Naive B cell (primary cell): ENCODE data around the gene ARID1A. TPM values are rescaled to one million over a fixed set of nuclear protein-coding genes. Genes with fewer than 3 reads are reported as not detected.

Source experiments
- ATAC-seq, 2 donors: fragments of 150-1000 bp; cut with Tn5 transposase; 2 replicates each; pipeline ENCODE4 v1.10.0; 2021; ENCODE audit warnings: low read depth in 2 of 2, mild to moderate bottlenecking in 2 of 2, moderate library complexity in 2 of 2
- DNase-seq: peaks from one replicate; pipeline ENCODE4 v3.0.0; 2022
- H3K27ac Mint-ChIP-seq, 6 donors: one replicate each; pipeline ENCODE4 v1.8.0; 2020 to 2022; ENCODE audit warnings: mild to moderate bottlenecking in 6 of 6, mixed read lengths in 6 of 6, moderate library complexity in 5 of 6, inconsistent platforms in 2 of 6
- H3K27me3 Mint-ChIP-seq, 3 donors: one replicate each; pipeline ENCODE4 v1.8.0; 2021 to 2022; ENCODE audit warnings: mixed read lengths in 3 of 3, mild to moderate bottlenecking in 1 of 3
- H3K36me3 Mint-ChIP-seq, 2 donors: one replicate each; pipeline ENCODE4 v1.8.0; 2020 to 2022; ENCODE audit warnings: mixed read lengths in 2 of 2, inconsistent platforms in 1 of 2, mild to moderate bottlenecking in 1 of 2
- H3K4me1 Mint-ChIP-seq, 3 donors: one replicate each; pipeline ENCODE4 v1.8.0; 2020 to 2022; ENCODE audit warnings: mixed read lengths in 3 of 3, inconsistent platforms in 1 of 3, mild to moderate bottlenecking in 1 of 3, moderate library complexity in 1 of 3
- H3K4me3 Mint-ChIP-seq, 8 donors: one replicate each; pipeline ENCODE4 v1.8.0; 2020 to 2022; ENCODE audit warnings: mild to moderate bottlenecking in 8 of 8, mixed read lengths in 8 of 8, moderate library complexity in 8 of 8, inconsistent platforms in 2 of 8
- H3K9me3 Mint-ChIP-seq, 7 donors: one replicate each; pipeline ENCODE4 v1.8.0; 2020 to 2022; ENCODE audit warnings: mixed read lengths in 7 of 7, mild to moderate bottlenecking in 5 of 7, inconsistent platforms in 2 of 7, moderate library complexity in 1 of 7
- polyA plus RNA-seq, 6 donors: library from polyadenylated mRNA; unstranded; fragments of 300-500 nt; fragmentation: Illumina TruSeq; gene quantifications; one replicate each; pipeline ENCODE4 v1.2.3, GENCODE V29; 2021; ENCODE audit warnings: low read depth in 6 of 6

ARID1A gene
- polyA plus RNA-seq, 6 donors from 2014 or later = 8.8 to 38.2 (median 18.9) TPM

- no peak for ATAC-seq
- Mint-ChIP-seq H3K36me3 (no peaks in the 10 kb centered on the region), H3K27ac (peak overlapping the region in 4 of 6 donors; percentile 70 to 94 (median 84)), H3K9me3 (no peaks in the 10 kb centered on the region), H3K4me1 (peaks cover 32 to 52% (median 37%) of the 10 kb centered on the region in 3 donors), H3K4me3 (peak overlapping the region; percentile 75 to 94 (median 88)), H3K27me3 (peaks cover 0 to 13% (median 13%) of the 10 kb centered on the region in 3 donors)
- no peak for DNase-seq
These were observed 131.3 kb downstream of the ARID1A start for GRCh38 chr1:26827106-26827604.

- H3K36me3 Mint-ChIP-seq = no peaks in the 10 kb centered on the region
- H3K4me3 Mint-ChIP-seq = peak overlapping the region; percentile 75 to 94 (median 88)
- H3K4me1 Mint-ChIP-seq = peaks cover 37 to 57% (median 42%) of the 10 kb centered on the region in 3 donors
- peak overlapping the region in 4 of 6 donors; percentile 55 to 94 (median 84) for H3K27ac Mint-ChIP-seq
- H3K9me3 Mint-ChIP-seq = no peaks in the 10 kb centered on the region
- peaks cover 0 to 13% (median 12%) of the 10 kb centered on the region in 3 donors for H3K27me3 Mint-ChIP-seq
- ATAC-seq (no peak), DNase-seq (no peak)
These were observed 131.8 kb downstream of the ARID1A start for GRCh38 chr1:26827663-26828062.

GRCh38 chr1:26828411-26828991 is 132.7 kb downstream of the ARID1A start:
- Mint-ChIP-seq H3K27me3 (peaks cover 0 to 5% (median 5%) of the 10 kb centered on the region in 3 donors), H3K4me1 (peaks cover 45 to 61% (median 45%) of the 10 kb centered on the region in 3 donors), H3K36me3 (no peaks in the 10 kb centered on the region), H3K4me3 (peak overlapping the region; percentile 72 to 94 (median 82)), H3K27ac (peak overlapping the region in 5 of 6 donors; percentile 38 to 91 (median 59)), H3K9me3 (no peaks in the 10 kb centered on the region)
- DNase-seq = no peak
- ATAC-seq = peak in 1 of 2 donors; percentile 33

GRCh38 chr1:26829184-26829911 is 133.5 kb downstream of the ARID1A start:
- Mint-ChIP-seq H3K27me3 (peaks cover 0 to 5% (median 5%) of the 10 kb centered on the region in 3 donors), H3K27ac (peak overlapping the region in 5 of 6 donors; percentile 23 to 91 (median 56)), H3K36me3 (no peaks in the 10 kb centered on the region), H3K4me3 (peak overlapping the region in 4 of 8 donors; percentile 20 to 79 (median 55)), H3K4me1 (peaks cover 53 to 70% (median 54%) of the 10 kb centered on the region in 3 donors), H3K9me3 (no peaks in the 10 kb centered on the region)
- DNase-seq (no peak), ATAC-seq (no peak)

GRCh38 chr1:26831059-26831458 is 135.2 kb downstream of the ARID1A start:
- H3K4me1 Mint-ChIP-seq = peaks cover 55 to 66% (median 56%) of the 10 kb centered on the region in 3 donors
- no peaks in the 10 kb centered on the region for H3K9me3 Mint-ChIP-seq
- H3K36me3 Mint-ChIP-seq = no peaks in the 10 kb centered on the region
- no peaks in the 10 kb centered on the region for H3K27me3 Mint-ChIP-seq
- peak overlapping the region in 5 of 6 donors; percentile 16 to 99 (median 75) for H3K27ac Mint-ChIP-seq
- ATAC-seq (no peak), DNase-seq (no peak)
- peak overlapping the region in 2 of 8 donors; percentile 6 to 57 for H3K4me3 Mint-ChIP-seq

Other genes starting within 250 kb of the ARID1A start
- 1,000 to 10,000 TPM in 3 of 6 donors, 100 to 1,000 TPM in 3; 939 to 1,353 (median 1,048) TPM for gene HMGN2, start 223.6 kb upstream of the ARID1A start, polyA plus RNA-seq
- 100 to 1,000 TPM; 111 to 146 (median 126) TPM for gene RPS6KA1, start 166.3 kb upstream of the ARID1A start, polyA plus RNA-seq
- gene PIGV, start 91.9 kb downstream of the ARID1A start, polyA plus RNA-seq = 10 to 100 TPM in 4 of 6 donors, 1 to 10 TPM in 2; 7.8 to 14.2 (median 10.8) TPM
- gene ZDHHC18, start 130.7 kb downstream of the ARID1A start, polyA plus RNA-seq = 1 to 10 TPM; 2.2 to 7.9 (median 2.4) TPM
- not detected for gene SFN, start 167.1 kb downstream of the ARID1A start, polyA plus RNA-seq
- 10 to 100 TPM in 3 of 6 donors, 1 to 10 TPM in 3; 3.4 to 15.1 (median 10.1) TPM for gene GPN2, start 194.3 kb downstream of the ARID1A start, polyA plus RNA-seq
- gene GPATCH3, start 204.5 kb downstream of the ARID1A start, polyA plus RNA-seq = 10 to 100 TPM; 11.0 to 22.1 (median 15.5) TPM
- not detected for gene NR0B2, start 218.0 kb downstream of the ARID1A start, polyA plus RNA-seq
- 100 to 1,000 TPM in 1 of 6 donors, 10 to 100 TPM in 5; 73.5 to 110 (median 86.7) TPM for gene NUDC, start 225.7 kb downstream of the ARID1A start, polyA plus RNA-seq